ENCODE measurements around the gene PTK7.

DNA sequence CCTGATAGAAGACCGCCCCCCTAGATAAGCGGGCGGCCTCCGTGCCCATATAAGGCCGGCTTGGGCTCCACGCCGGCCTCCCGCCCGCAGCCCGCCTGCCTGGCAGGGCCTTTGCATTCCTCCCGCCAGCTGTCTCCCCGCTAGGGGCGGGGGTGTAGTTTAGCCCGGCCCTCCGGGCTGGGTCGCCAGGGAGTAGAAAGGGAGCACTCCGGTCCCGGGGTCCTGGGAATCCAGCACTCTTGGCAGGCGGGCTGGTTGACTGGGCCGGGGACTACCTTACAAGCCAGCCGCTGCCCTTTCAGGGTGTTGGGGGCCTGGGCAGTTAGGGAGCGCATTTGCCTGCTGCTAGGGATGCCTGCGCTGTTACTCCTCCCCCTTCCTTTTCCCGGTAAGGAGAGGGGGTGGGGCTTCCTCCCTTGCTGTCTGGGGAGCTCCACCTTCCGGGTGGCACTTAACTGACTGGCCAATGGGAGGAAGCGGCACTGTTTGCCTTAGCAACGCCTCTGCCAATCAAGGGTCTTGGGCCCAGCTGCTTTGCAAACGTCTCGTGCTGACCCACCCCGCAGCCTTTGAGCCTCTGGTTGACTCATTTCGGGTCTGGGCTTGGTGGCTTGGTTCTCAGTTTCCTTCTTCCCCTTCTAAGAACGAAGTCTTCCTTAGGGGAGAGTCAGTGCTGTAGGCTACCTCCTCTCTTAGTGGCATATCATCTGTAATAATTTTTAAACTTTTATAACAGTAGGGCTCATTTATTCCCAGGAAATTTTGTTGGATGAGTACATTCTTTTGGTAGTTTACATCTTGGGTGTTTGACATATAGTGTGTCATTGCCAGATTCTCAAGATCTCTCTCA lies 98.4 kb downstream of the PTK7 start:
- no peak for TF ChIP-seq CTCF (IDR thresholded peaks at IDR 0.05; ENCODE audit: borderline replicate concordance, extremely low read depth, low read length, poor library complexity, severe bottlenecking)
- TF ChIP-seq EZH2 (IDR thresholded peaks at IDR 0.05; ENCODE audit: borderline replicate concordance, low read depth, low read length, severe bottlenecking) = no peak

Data from DND-41 (cell line).